Measurements from ENCODE around the gene MRPL38. TPM values are rescaled to one million over a fixed set of nuclear protein-coding genes. Genes with fewer than 3 reads are reported as not detected.
"Not testable (repeated sequence)": the region's sequence is repeated elsewhere in the genome, so short reads cannot be mapped to it uniquely, and the experiment has no call there.

Gene MRPL38
- total RNA-seq, 1 donor from 2014 or later = 20.8 TPM

DNA sequence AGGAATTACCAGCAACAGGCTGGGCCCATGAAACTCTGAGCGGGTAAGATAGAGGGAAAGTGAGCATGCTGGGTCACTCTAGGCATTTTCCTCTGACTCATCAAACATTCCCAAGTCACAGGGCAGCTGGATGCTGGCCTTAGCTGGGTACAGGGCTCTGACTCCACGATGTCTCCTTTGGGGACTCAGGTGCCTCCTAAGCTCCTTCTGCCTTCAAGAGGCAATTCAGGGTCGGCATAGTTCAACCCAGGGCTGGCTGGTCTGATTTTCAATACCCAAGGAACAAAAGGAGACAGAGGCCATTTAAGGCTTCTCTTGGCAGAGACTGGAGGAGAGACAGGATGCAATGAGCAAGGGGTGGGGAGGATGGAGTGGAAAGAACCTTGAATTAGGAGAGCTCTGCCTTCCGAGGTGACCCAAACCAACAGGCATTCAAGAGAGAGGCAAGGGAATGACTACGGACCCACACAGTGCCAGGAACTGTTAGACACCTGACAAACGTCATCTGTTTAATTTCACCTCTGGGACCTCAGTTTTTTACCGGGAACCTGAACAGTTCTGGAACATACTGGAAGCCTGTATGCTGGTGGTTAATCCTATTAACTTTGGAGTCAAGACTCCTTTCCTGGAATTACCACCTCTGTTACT is 50.5 kb downstream of the MRPL38 start:
- DNase-seq = no peak

DNA sequence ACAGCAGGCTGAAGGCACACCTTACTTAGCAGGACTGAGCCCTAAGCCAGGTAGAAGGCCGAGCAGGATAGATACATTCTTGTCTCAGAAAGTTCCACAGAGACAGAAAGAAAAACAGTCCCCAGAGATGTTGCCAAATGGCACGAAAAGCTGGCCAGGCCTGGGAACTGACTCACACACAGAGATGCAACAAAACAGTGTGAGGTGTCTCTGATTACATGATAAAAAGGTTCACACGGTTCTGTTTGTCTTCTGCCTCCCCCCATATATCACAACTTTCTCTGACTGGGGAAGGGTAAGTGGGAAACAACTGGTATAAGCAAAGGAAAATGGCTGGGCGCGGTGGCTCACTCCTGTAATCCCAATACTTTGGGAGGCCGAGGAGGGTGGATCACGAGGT is 51.3 kb downstream of the MRPL38 start:
- no peak for DNase-seq

DNA sequence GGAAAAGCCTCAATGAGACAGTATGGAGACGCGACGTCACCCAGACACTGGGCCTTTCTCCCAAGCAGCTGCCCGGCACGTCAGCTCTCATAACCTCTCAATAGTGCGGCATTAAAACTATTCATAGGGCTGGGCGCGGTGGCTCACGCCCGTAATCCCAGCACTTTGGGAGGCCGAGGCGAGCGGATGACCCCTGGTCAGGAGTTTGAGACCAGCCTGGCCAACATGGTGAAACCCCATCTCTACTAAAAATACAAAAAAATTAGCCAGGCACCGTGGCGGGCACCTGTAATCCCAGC is 53.0 kb downstream of the MRPL38 start:
- not testable (repeated sequence) for DNase-seq

DNA sequence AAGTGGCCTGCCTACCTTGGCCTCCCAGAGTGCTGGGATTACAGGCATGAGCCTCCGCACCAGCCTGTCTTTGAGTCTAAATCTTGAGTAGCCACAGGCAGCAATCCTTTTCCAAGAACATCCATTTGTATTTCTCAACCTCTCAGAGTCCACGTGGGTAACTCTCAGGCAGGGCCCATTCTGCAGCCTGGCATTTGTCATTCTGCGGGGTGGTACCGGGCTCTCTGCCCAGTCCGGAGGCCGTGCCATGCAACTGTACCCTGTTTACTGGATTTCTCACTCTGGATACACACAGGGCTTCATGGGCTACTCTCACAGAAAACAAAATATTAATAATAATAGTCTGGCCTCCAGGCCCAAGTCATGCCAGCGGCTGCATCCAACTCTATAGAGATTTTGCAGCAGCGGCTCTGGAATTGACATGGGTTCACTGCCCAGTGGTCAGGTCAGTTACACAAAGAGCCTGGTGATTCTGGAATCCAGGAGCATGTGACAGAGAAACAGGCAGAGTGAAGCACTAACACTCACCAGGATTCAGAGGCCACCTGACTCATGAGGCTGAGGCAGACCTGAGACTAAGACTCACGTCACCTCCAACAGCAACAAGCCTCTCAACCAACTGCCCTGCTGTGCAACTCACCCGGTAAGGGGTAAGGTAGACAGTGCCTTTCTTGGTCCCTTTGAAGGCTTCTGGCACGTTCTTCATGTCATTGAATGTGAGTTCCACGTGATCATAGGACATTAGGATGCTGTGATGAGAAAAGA is 53.6 kb downstream of the MRPL38 start:
- no peak for DNase-seq

DNA sequence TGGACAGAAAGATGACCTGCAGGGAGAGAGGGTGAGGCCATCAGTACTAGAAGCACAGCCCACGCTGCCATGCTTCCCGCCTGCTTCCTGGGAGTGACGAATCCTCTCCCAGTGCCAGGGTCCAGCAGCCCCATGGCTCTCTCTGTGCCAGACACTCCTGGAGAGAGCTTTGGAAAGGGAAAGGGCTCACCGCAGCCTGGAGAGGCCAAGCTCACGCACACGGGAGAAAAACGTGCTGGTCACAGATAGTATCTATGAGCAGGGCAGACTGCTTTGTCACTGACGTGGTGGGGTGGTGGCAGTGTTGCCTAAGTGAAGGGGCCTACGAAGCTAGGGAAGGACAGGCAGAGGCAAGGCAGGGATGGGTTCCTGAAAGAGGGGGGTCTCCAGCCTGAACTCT is 55.0 kb downstream of the MRPL38 start:
- DNase-seq = no peak

DNA sequence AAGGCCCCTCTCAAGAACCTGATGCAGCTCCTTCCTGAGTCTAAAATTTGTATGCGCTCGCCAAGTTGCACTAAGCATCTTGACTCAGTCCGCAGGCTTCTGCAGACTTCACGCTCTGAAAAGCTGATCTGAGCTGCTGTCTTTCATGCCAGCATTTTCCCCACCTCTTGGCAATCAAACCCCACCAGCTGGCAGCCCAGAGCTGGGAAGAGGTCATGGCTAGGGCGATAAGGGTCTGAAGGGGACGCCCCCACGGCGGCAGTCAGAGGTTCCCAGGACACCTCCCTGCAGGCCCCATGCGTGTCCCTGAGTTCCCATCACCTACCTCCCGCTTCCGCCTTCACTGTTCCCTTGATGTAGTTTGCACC is 55.4 kb downstream of the MRPL38 start:
- DNase-seq = no peak

Other genes starting within 250 kb of the MRPL38 start
- 22.3 TPM for gene RECQL5, start 237.7 kb downstream of the MRPL38 start, total RNA-seq
- gene SAP30BP, start 237.5 kb downstream of the MRPL38 start, total RNA-seq = 41.4 TPM
- 31.4 TPM for gene ITGB4, start 183.4 kb downstream of the MRPL38 start, total RNA-seq
- gene GALK1, start 139.7 kb downstream of the MRPL38 start, total RNA-seq = 19.1 TPM
- gene UNK, start 120.1 kb downstream of the MRPL38 start, total RNA-seq = 39.2 TPM
- gene UNC13D, start 60.5 kb downstream of the MRPL38 start, total RNA-seq = 8.5 TPM
- 33.9 TPM for gene WBP2, start 49.5 kb downstream of the MRPL38 start, total RNA-seq
- gene TRIM47, start 26.3 kb downstream of the MRPL38 start, total RNA-seq = 21.5 TPM
- gene TRIM65, start 7.9 kb downstream of the MRPL38 start, total RNA-seq = 9.2 TPM
- gene FBF1, start 36.2 kb upstream of the MRPL38 start, total RNA-seq = 11.5 TPM
- gene ACOX1, start 74.3 kb upstream of the MRPL38 start, total RNA-seq = 57.9 TPM
- 16.0 TPM for gene TEN1, start 74.4 kb upstream of the MRPL38 start, total RNA-seq
- 7.6 TPM for gene CDK3, start 96.0 kb upstream of the MRPL38 start, total RNA-seq
- 43.7 TPM for gene EVPL, start 122.4 kb upstream of the MRPL38 start, total RNA-seq
- 48.8 TPM for gene SRP68, start 167.6 kb upstream of the MRPL38 start, total RNA-seq
- gene GALR2, start 169.9 kb upstream of the MRPL38 start, total RNA-seq = not detected
- not detected for gene ZACN, start 174.3 kb upstream of the MRPL38 start, total RNA-seq
- 65.8 TPM for gene EXOC7, start 198.9 kb upstream of the MRPL38 start, total RNA-seq
- 0.30 TPM for gene FOXJ1, start 236.4 kb upstream of the MRPL38 start, total RNA-seq